SK-N-SH (cell line): Measurements from ENCODE around the gene TSPAN3.

ENCODE experiments used
- CTCF ChIP-seq: fragments of 200-600 bp; sonication (generic); IDR thresholded peaks from 2 replicates; pipeline ENCODE4 v1.6.1; 2017; ENCODE audit warnings: antibody characterized with exemption, mild to moderate bottlenecking, moderate library complexity
- EP300 ChIP-seq, 2 experiments: IDR thresholded peaks; 2 replicates each; pipeline versions ENCODE4 v1.4.0 to v1.6.1; 2012; ENCODE audit warnings: borderline replicate concordance in 1 of 2, low read depth in 1 of 2, low read length in 1 of 2
- GATA2 ChIP-seq: sonication (generic); formaldehyde crosslinking; IDR thresholded peaks from 2 replicates; pipeline ENCODE4 v1.5.0; 2020; ENCODE audit warnings: mild to moderate bottlenecking, missing genetic modification reagents
- RCOR1 ChIP-seq: fragments of 150-350 bp; IDR thresholded peaks from 2 replicates; pipeline ENCODE4 v1.6.1; 2017; ENCODE audit warnings: antibody characterized with exemption, low read length
- USF2 ChIP-seq: fragments of 150-350 bp; IDR thresholded peaks from 2 replicates; pipeline ENCODE4 v1.6.1; 2017; ENCODE audit warnings: antibody characterized with exemption, low read length, low read depth, borderline replicate concordance
- YY1 ChIP-seq: IDR thresholded peaks from 2 replicates; pipeline ENCODE4 v1.4.0; 2012; ENCODE audit warnings: low read depth, mild to moderate bottlenecking

DNA sequence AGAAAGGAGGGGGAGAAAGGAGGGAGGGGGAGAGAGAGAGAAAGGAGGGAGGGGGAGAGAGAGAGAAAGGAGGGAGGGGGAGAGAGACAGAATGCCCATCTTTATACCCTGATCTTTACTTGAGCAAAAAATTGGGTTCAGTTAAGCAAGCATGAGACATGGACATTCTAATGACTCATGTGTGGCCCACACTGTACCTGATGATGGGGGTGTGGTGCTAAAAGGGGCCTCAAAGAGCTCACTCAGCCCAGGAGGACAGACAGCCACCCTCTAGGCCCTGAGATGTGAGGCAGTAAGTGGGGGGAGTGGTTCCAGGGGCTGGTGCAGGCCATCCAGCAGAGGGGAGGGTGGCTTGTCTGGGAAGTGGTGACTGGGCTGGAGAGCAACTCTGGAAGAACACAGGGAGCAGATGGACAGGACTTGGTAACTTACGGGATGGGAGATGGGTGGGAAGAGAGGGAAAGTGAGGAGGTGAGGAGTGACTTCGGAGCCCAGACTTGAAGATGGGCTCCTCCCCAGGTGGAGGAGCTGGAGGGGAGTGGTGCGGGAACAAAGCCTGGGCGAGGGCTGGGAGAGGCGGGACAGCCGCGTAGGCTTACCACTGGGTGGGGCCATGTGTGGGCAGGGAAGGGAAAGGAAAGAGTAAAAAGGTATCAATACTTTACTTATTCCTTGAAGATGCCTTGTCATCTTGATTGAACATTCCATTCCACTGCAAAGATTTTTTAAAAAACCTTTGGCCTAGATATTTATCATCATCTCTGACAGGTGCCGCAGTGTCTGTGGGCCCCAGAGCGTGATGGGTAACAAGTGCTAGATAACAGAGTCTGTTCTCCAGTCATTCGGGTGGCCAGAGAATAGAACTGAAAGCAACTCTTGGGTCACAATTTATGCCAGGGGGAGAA, 32.3 kb downstream of the TSPAN3 start:
- no peak for TF ChIP-seq EP300 (IDR thresholded peaks at IDR 0.05; ENCODE audit: borderline replicate concordance in 1 of 2, low read depth in 1 of 2, low read length in 1 of 2)
- no peak for TF ChIP-seq RCOR1
- TF ChIP-seq CTCF = no peak
- TF ChIP-seq YY1 = no peak
- no peak for TF ChIP-seq USF2
- TF ChIP-seq GATA2 (CRISPR knock-in tag) = no peak
